ENCODE results near the gene PEG3. TPM values are rescaled to one million over a fixed set of nuclear protein-coding genes. Genes with fewer than 3 reads are reported as not detected.
A peak's percentile ranks its signal among the peaks of the same experiment; 100 is the strongest.

The PEG3 gene
- total and polyA plus RNA-seq, 2 of the 13 experiments (the other 11 are each of a cell fraction or from before 2014, with no cell fraction given), result 217 to 394 TPM

- TF ChIP-seq CREBL2 (CRISPR knock-in tag; IDR thresholded peaks at IDR 0.05; ENCODE audit: borderline replicate concordance) (no peak), MTA1 (CRISPR knock-in tag; IDR thresholded peaks at IDR 0.05; ENCODE audit: borderline replicate concordance) (peak; percentile 81; the same call in 1 of the 2 replicates), SALL2 (CRISPR knock-in tag; IDR thresholded peaks at IDR 0.05) (no peak), ZNF17 (CRISPR knock-in tag; IDR thresholded peaks at IDR 0.05) (no peak), HIVEP1 (CRISPR knock-in tag; IDR thresholded peaks at IDR 0.05) (no peak), RXRB (CRISPR knock-in tag; IDR thresholded peaks at IDR 0.05; ENCODE audit: borderline replicate concordance) (peak; percentile 43; the same call in 1 of the 2 replicates), ZNF768 (CRISPR knock-in tag; IDR thresholded peaks at IDR 0.05) (peak; percentile 27; the same call in 1 of the 2 replicates), GABPB1 (CRISPR knock-in tag; IDR thresholded peaks at IDR 0.05) (peak; percentile 32; the same call in 1 of the 2 replicates), ZNF782 (CRISPR knock-in tag; IDR thresholded peaks at IDR 0.05; ENCODE audit: borderline replicate concordance) (no peak), ZFY (CRISPR knock-in tag; IDR thresholded peaks at IDR 0.05) (0 out of 2 replicates have a peak, but pooled peaks have one; percentile 11), IRF1 (CRISPR knock-in tag; IDR thresholded peaks at IDR 0.05; ENCODE audit: low read depth) (0 out of 2 replicates have a peak, but pooled peaks have one; percentile 29), SOX6 (IDR thresholded peaks at IDR 0.05) (no peak), SOX6 (CRISPR knock-in tag; IDR thresholded peaks at IDR 0.05) (peak; percentile 33; the same call in 1 of the 2 replicates), JDP2 (CRISPR knock-in tag; IDR thresholded peaks at IDR 0.05; ENCODE audit: borderline replicate concordance) (no peak), CBX5 (CRISPR knock-in tag; IDR thresholded peaks at IDR 0.05; ENCODE audit: borderline replicate concordance) (no peak)
- TF ChIP-seq, protein P1, sequence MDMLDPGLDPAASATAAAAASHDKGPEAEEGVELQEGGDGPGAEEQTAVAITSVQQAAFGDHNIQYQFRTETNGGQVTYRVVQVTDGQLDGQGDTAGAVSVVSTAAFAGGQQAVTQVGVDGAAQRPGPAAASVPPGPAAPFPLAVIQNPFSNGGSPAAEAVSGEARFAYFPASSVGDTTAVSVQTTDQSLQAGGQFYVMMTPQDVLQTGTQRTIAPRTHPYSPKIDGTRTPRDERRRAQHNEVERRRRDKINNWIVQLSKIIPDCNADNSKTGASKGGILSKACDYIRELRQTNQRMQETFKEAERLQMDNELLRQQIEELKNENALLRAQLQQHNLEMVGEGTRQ (IDR thresholded peaks at IDR 0.05; ENCODE audit: low read depth, low read length), result no peak
- TF ChIP-seq, protein P1 (CRISPR knock-in tag; IDR thresholded peaks at IDR 0.05; ENCODE audit: borderline replicate concordance), result no peak
- TF ChIP-seq, protein P2, sequence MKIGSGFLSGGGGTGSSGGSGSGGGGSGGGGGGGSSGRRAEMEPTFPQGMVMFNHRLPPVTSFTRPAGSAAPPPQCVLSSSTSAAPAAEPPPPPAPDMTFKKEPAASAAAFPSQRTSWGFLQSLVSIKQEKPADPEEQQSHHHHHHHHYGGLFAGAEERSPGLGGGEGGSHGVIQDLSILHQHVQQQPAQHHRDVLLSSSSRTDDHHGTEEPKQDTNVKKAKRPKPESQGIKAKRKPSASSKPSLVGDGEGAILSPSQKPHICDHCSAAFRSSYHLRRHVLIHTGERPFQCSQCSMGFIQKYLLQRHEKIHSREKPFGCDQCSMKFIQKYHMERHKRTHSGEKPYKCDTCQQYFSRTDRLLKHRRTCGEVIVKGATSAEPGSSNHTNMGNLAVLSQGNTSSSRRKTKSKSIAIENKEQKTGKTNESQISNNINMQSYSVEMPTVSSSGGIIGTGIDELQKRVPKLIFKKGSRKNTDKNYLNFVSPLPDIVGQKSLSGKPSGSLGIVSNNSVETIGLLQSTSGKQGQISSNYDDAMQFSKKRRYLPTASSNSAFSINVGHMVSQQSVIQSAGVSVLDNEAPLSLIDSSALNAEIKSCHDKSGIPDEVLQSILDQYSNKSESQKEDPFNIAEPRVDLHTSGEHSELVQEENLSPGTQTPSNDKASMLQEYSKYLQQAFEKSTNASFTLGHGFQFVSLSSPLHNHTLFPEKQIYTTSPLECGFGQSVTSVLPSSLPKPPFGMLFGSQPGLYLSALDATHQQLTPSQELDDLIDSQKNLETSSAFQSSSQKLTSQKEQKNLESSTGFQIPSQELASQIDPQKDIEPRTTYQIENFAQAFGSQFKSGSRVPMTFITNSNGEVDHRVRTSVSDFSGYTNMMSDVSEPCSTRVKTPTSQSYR (CRISPR knock-in tag; IDR thresholded peaks at IDR 0.05; ENCODE audit: borderline replicate concordance), result peak; percentile 54; the same call in 1 of the 2 replicates
- TF ChIP-seq, protein P3, sequence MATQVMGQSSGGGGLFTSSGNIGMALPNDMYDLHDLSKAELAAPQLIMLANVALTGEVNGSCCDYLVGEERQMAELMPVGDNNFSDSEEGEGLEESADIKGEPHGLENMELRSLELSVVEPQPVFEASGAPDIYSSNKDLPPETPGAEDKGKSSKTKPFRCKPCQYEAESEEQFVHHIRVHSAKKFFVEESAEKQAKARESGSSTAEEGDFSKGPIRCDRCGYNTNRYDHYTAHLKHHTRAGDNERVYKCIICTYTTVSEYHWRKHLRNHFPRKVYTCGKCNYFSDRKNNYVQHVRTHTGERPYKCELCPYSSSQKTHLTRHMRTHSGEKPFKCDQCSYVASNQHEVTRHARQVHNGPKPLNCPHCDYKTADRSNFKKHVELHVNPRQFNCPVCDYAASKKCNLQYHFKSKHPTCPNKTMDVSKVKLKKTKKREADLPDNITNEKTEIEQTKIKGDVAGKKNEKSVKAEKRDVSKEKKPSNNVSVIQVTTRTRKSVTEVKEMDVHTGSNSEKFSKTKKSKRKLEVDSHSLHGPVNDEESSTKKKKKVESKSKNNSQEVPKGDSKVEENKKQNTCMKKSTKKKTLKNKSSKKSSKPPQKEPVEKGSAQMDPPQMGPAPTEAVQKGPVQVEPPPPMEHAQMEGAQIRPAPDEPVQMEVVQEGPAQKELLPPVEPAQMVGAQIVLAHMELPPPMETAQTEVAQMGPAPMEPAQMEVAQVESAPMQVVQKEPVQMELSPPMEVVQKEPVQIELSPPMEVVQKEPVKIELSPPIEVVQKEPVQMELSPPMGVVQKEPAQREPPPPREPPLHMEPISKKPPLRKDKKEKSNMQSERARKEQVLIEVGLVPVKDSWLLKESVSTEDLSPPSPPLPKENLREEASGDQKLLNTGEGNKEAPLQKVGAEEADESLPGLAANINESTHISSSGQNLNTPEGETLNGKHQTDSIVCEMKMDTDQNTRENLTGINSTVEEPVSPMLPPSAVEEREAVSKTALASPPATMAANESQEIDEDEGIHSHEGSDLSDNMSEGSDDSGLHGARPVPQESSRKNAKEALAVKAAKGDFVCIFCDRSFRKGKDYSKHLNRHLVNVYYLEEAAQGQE (IDR thresholded peaks at IDR 0.05; ENCODE audit: borderline replicate concordance in 1 of 2, low read depth in 1 of 2, low read length in 2 of 2), result no peak
Observed at GRCh38 chr19:56885173-56885985, 44.9 kb upstream of the PEG3 start (continued).

Measured in HepG2 (cell line).